Neuron (in vitro differentiated cells): ENCODE measurements around the gene SLC22A5.

ENCODE experiments used
- H2AFZ ChIP-seq: one replicate; pipeline ENCODE4 v1.6.1; 2013; ENCODE audit warnings: low read depth, mild to moderate bottlenecking, inconsistent platforms, low read length, moderate library complexity
- H3K27me3 ChIP-seq: one replicate; pipeline ENCODE4 v1.6.1; 2013; ENCODE audit warnings: low read length; ENCODE audit not compliant: insufficient read depth
- H3K36me3 ChIP-seq: one replicate; pipeline ENCODE4 v1.6.1; 2013; ENCODE audit warnings: low read length; ENCODE audit not compliant: insufficient read depth
- H3K4me1 ChIP-seq: one replicate; pipeline ENCODE4 v1.6.1; 2013; ENCODE audit warnings: low read length; ENCODE audit not compliant: insufficient read depth
- H3K4me3 ChIP-seq: 2 replicates; pipeline ENCODE4 v1.5.1; 2013; ENCODE audit warnings: mild to moderate bottlenecking, low read length, moderate library complexity
- H3K9me3 ChIP-seq: one replicate; pipeline ENCODE4 v1.6.1; 2013; ENCODE audit warnings: low read length

Gene SLC22A5

GRCh38 chr5:132425009-132425937 is 55.8 kb downstream of the SLC22A5 start:
- H3K9me3 ChIP-seq: no peaks in the 10 kb centered on the region
- no peaks in the 10 kb centered on the region for H3K36me3 ChIP-seq
- no peak overlapping the region for H2AFZ ChIP-seq
- no peaks in the 10 kb centered on the region for H3K27me3 ChIP-seq
- H3K4me3 ChIP-seq: no peak overlapping the region
- peaks cover 5% of the 10 kb centered on the region for H3K4me1 ChIP-seq

- Histone ChIP-seq H3K4me3 (no peak overlapping the region), H3K4me1 (no peaks in the 10 kb centered on the region), H3K9me3 (no peaks in the 10 kb centered on the region), H3K27me3 (no peaks in the 10 kb centered on the region), H2AFZ (no peak overlapping the region), H3K36me3 (no peaks in the 10 kb centered on the region)
Measured at GRCh38 chr5:132425975-132426524, 56.5 kb downstream of the SLC22A5 start.

- Histone ChIP-seq H3K27me3 (no peaks in the 10 kb centered on the region), H3K4me1 (no peaks in the 10 kb centered on the region), H3K9me3 (no peaks in the 10 kb centered on the region)
Measured at GRCh38 chr5:132426525-132427138, 57.1 kb downstream of the SLC22A5 start.

GRCh38 chr5:132427281-132428146 is 58.0 kb downstream of the SLC22A5 start:
- Histone ChIP-seq H3K36me3 (no peaks in the 10 kb centered on the region), H3K4me1 (no peaks in the 10 kb centered on the region), H3K4me3 (no peak overlapping the region), H3K9me3 (no peaks in the 10 kb centered on the region), H2AFZ (no peak overlapping the region), H3K27me3 (no peaks in the 10 kb centered on the region)

More at GRCh38 chr5:132426525-132427138, 57.1 kb downstream of the SLC22A5 start:
- Histone ChIP-seq H3K36me3 (no peaks in the 10 kb centered on the region), H3K4me3 (no peak overlapping the region), H2AFZ (no peak overlapping the region)

GRCh38 chr5:132428147-132428482 is 58.6 kb downstream of the SLC22A5 start:
- Histone ChIP-seq H3K4me3 (no peak overlapping the region), H2AFZ (no peak overlapping the region), H3K4me1 (no peaks in the 10 kb centered on the region), H3K9me3 (no peaks in the 10 kb centered on the region), H3K36me3 (no peaks in the 10 kb centered on the region), H3K27me3 (no peaks in the 10 kb centered on the region)

GRCh38 chr5:132428484-132429462 is 59.3 kb downstream of the SLC22A5 start:
- Histone ChIP-seq H3K36me3 (no peaks in the 10 kb centered on the region), H3K9me3 (no peaks in the 10 kb centered on the region), H2AFZ (no peak overlapping the region), H3K4me1 (no peaks in the 10 kb centered on the region), H3K4me3 (no peak overlapping the region), H3K27me3 (no peaks in the 10 kb centered on the region)

GRCh38 chr5:132429463-132430440 is 60.2 kb downstream of the SLC22A5 start:
- no peaks in the 10 kb centered on the region for H3K9me3 ChIP-seq
- H2AFZ ChIP-seq: no peak overlapping the region
- no peaks in the 10 kb centered on the region for H3K27me3 ChIP-seq
- no peak overlapping the region for H3K4me3 ChIP-seq
- H3K4me1 ChIP-seq: no peaks in the 10 kb centered on the region
- H3K36me3 ChIP-seq: no peaks in the 10 kb centered on the region

- Histone ChIP-seq H3K4me3 (no peak overlapping the region), H3K36me3 (no peaks in the 10 kb centered on the region), H2AFZ (no peak overlapping the region), H3K4me1 (no peaks in the 10 kb centered on the region), H3K27me3 (no peaks in the 10 kb centered on the region), H3K9me3 (no peaks in the 10 kb centered on the region)
Measured at GRCh38 chr5:132430746-132431145, 61.2 kb downstream of the SLC22A5 start.

- Histone ChIP-seq H3K4me3 (no peak overlapping the region), H3K36me3 (no peaks in the 10 kb centered on the region), H3K27me3 (no peaks in the 10 kb centered on the region), H3K9me3 (no peaks in the 10 kb centered on the region), H2AFZ (no peak overlapping the region), H3K4me1 (no peaks in the 10 kb centered on the region)
Measured at GRCh38 chr5:132431632-132432031, 62.1 kb downstream of the SLC22A5 start.

GRCh38 chr5:132433141-132433540 is 63.6 kb downstream of the SLC22A5 start:
- Histone ChIP-seq H3K4me3 (no peak overlapping the region), H3K9me3 (no peaks in the 10 kb centered on the region), H2AFZ (no peak overlapping the region), H3K36me3 (no peaks in the 10 kb centered on the region), H3K4me1 (no peaks in the 10 kb centered on the region), H3K27me3 (no peaks in the 10 kb centered on the region)
